HFF-Myc (cell line): ENCODE results near the gene RIC1.

Experiments
- DNase-seq: peaks from one replicate; pipeline ENCODE4 v3.0.0-alpha.2; 2011; ENCODE audit warnings: low read depth; ENCODE audit errors: extremely low read depth
- H3K4me3 ChIP-seq: replicated peaks from 2 replicates; pipeline ENCODE4 v1.5.1; 2011; ENCODE audit warnings: low read depth, mild to moderate bottlenecking, control low read depth, low read length
- TF ChIP-seq, protein P1 (sequence below): IDR thresholded peaks from 2 replicates; pipeline ENCODE4 v1.5.1; 2012; ENCODE audit warnings: mild to moderate bottlenecking, low read depth, low read length, control low read depth; ENCODE audit errors: missing control alignments

RIC1 gene

DNA sequence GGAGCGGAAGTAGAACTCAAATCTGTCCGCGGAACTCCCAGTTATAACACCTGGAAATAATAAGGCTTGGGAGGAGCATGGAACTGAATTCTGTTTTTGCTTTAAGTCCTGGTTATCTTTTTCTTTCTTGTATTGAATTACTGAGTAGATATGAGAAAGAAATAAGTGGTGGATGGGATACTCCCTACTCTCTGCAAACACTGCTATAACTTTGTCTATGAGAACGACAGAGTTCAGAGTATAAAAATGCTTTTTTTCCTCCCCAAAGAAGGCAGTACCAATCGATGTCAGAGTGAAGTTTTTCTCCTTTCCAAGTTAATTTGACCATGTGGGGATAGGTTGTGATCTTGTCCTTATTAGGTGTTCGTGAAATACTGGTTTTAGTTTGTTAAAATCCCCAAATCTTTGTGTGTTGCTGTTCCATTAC is 1.2 kb downstream of the RIC1 start:
- TF ChIP-seq, protein P1, sequence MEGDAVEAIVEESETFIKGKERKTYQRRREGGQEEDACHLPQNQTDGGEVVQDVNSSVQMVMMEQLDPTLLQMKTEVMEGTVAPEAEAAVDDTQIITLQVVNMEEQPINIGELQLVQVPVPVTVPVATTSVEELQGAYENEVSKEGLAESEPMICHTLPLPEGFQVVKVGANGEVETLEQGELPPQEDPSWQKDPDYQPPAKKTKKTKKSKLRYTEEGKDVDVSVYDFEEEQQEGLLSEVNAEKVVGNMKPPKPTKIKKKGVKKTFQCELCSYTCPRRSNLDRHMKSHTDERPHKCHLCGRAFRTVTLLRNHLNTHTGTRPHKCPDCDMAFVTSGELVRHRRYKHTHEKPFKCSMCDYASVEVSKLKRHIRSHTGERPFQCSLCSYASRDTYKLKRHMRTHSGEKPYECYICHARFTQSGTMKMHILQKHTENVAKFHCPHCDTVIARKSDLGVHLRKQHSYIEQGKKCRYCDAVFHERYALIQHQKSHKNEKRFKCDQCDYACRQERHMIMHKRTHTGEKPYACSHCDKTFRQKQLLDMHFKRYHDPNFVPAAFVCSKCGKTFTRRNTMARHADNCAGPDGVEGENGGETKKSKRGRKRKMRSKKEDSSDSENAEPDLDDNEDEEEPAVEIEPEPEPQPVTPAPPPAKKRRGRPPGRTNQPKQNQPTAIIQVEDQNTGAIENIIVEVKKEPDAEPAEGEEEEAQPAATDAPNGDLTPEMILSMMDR: no peak
- peak overlapping the region; percentile 76 for H3K4me3 ChIP-seq
- peak; percentile 21 for DNase-seq

DNA sequence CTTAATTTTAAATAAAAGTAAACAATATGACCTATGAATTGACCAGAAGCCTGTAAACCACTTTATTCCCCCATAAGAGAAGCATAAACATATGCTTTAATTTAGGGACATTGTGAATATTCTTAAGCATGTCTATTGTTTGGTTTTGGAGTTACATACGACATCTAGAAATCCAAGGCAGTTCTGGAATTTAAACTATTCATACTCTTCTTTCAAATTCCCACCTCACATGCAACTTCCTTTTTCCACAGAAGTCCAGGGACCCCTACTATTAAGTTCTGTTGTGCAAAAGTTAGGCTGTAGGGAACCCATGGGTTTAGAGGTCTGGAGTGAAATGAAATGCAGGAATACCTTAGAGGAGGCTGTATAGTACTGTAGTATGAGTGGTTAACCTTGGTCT is 2.1 kb downstream of the RIC1 start:
- H3K4me3 ChIP-seq: peak overlapping the region; percentile 76
- DNase-seq: no peak
- TF ChIP-seq, protein P1: no peak

DNA sequence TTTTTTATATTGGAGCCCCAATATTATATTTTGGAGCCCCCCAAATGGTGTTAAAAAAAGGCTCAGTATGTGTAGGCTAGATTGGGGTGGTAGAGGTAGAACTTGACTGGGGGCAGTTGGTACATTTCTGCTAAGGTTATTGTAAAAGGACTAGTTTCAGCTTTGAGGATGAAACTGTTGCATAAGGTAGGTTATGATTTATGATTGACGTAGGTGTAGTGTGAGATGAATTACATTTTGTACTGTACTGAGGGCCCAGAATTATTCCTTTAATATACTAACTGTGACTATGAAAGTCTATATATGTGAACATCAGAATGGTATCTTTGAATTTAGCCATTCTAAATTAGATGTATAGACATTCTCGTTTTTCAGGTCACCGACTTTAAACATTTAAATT is 3.6 kb downstream of the RIC1 start:
- DNase-seq: no peak
- no peak overlapping the region for H3K4me3 ChIP-seq
- TF ChIP-seq, protein P1: no peak

DNA sequence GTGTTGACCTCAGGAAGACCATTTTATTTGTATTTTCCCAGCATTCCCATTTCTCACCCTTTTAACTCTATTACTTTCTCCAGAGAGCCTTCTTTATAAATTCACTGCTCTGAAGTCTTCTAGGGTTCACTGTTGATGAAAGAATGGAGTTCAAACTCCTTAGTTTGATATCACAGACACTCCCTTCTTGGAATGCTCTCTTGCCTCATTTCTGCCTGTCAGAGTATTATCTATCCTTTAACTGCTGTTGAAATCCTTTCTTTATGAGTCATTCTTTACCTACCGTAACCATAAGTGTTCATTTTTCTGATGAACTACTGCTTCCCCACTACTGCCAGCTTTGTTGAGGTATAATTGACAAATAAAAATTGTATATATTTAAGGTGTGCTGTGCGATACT is 4.3 kb downstream of the RIC1 start:
- TF ChIP-seq, protein P1: no peak
- no peak for DNase-seq
- no peak overlapping the region for H3K4me3 ChIP-seq

DNA sequence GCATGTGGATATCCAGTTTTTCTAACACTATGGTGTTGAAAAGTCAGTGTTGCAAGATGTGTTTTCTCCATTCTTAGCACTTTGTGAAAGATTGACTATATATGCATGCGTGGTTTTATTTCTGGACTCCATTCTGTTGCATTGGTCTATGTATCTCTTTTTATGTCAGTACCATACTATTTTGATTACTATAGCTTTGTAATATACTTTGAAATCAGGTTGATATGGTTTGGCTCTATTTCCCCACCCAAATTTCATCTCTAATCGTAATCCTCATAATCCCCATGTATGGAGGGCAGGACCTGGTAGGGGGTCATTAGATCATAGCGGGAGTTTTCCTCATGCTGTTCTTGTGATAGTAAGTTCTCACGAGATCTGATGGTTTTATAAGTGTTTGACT is 6.5 kb downstream of the RIC1 start:
- TF ChIP-seq, protein P1: no peak
- no peak overlapping the region for H3K4me3 ChIP-seq
- DNase-seq: no peak

DNA sequence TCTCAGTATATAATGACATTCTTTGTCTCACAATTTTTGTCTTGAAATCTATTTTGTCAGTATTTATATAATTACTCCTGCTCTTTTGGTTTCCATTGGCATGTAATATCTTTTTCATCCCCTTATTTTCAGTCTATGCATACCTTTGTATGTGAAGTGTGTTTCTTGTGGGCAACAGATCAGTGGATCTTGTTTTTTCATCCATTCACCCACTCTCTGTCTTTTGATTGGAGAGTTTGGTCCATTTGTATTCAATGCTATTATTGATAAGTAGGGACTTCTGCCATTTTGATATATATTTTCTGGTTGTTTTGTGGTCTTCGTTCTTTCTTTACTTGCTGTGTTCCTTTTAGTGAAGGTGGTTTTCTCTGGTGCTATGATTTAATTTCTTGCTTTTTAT is 10.9 kb downstream of the RIC1 start:
- TF ChIP-seq, protein P1: no peak
- H3K4me3 ChIP-seq: no peak overlapping the region
- DNase-seq: no peak

DNA sequence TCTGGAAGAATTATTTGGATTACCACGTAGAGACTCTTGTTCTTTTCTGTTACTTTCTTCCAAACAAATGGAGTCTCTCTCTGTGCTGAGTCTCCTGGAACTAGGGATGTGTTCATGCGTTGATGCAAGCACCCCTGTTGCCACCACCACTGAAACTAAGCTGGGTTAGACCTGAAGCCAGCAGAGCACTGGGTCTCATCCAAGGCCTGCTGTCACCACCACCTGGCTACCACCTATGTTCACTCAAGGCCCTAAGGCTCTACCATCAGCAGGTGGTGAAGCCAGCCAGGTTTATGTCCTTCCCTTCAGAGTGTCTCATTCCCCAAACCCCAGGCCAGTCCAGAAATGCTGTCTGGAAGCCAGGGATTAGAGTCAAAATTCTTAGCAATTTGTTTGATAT is 13.3 kb downstream of the RIC1 start:
- no peak for DNase-seq
- TF ChIP-seq, protein P1: no peak
- H3K4me3 ChIP-seq: no peak overlapping the region
